HepG2 (cell line): ENCODE data around the gene GPR37L1. TPM values are rescaled to one million over a fixed set of nuclear protein-coding genes. Genes with fewer than 3 reads are reported as not detected.

Source experiments
- AGO1 ChIP-seq: fragments of 200-400 bp; formaldehyde crosslinking; IDR thresholded peaks from 2 replicates; pipeline ENCODE4 v1.6.1; 2017; ENCODE audit warnings: mild to moderate bottlenecking, low read depth, low read length, moderate library complexity; ENCODE audit not compliant: poor library complexity, severe bottlenecking
- HMGA1 ChIP-seq: sonication (generic); formaldehyde crosslinking; conservative IDR thresholded peaks from 2 replicates; pipeline ENCODE4 v1.4.0; 2020; ENCODE audit warnings: missing genetic modification reagents
- MED13 ChIP-seq: sonication (generic); formaldehyde crosslinking; IDR thresholded peaks from 2 replicates; pipeline ENCODE4 v1.5.0; 2020; ENCODE audit warnings: missing genetic modification reagents
- PAF1 ChIP-seq: IDR thresholded peaks from 2 replicates; pipeline ENCODE4 v1.6.1; 2016; ENCODE audit warnings: missing genetic modification reagents, missing compliant biosample characterization
- PAXIP1 ChIP-seq: sonication (generic); formaldehyde crosslinking; conservative IDR thresholded peaks from 2 replicates; pipeline ENCODE4 v1.4.0; 2020; ENCODE audit warnings: mild to moderate bottlenecking, missing genetic modification reagents, moderate library complexity
- PCBP1 ChIP-seq: fragments of 200-400 bp; formaldehyde crosslinking; IDR thresholded peaks from 2 replicates; pipeline ENCODE4 v1.6.1; 2017; ENCODE audit warnings: mild to moderate bottlenecking, low read depth, low read length, borderline replicate concordance
- PREB ChIP-seq: sonication (generic); formaldehyde crosslinking; IDR thresholded peaks from 2 replicates; pipeline ENCODE4 v1.4.0; 2020; ENCODE audit warnings: missing genetic modification reagents
- STAT5B ChIP-seq: sonication (generic); formaldehyde crosslinking; IDR thresholded peaks from 2 replicates; pipeline ENCODE4 v1.4.0; 2020; ENCODE audit warnings: missing genetic modification reagents
- ZFP91 ChIP-seq: sonication (generic); formaldehyde crosslinking; IDR thresholded peaks from 2 replicates; pipeline ENCODE4 v1.9.0; 2022; ENCODE audit warnings: missing genetic modification reagents, mild to moderate bottlenecking, borderline replicate concordance
- ZHX2 ChIP-seq, 2 experiments: sonication (generic) in 1 of 2; formaldehyde crosslinking in 1 of 2; IDR thresholded peaks; 2 replicates each; pipeline versions ENCODE4 v1.6.1 to v1.9.0; 2014 to 2022; ENCODE audit warnings: antibody characterized with exemption in 1 of 2, borderline replicate concordance in 1 of 2, inconsistent platforms in 1 of 2, low read depth in 1 of 2, missing genetic modification reagents in 1 of 2
- ZNF530 ChIP-seq: sonication (generic); formaldehyde crosslinking; IDR thresholded peaks from 2 replicates; pipeline ENCODE4 v1.5.0; 2020; ENCODE audit warnings: low read depth, mild to moderate bottlenecking, missing genetic modification reagents
- ZNF605 ChIP-seq: sonication (generic); formaldehyde crosslinking; IDR thresholded peaks from 2 replicates; pipeline ENCODE4 v1.8.0; 2022; ENCODE audit warnings: mild to moderate bottlenecking, missing genetic modification reagents
- ZNF740 ChIP-seq: sonication (generic); formaldehyde crosslinking; IDR thresholded peaks from 2 replicates; pipeline ENCODE4 v1.4.0; 2020; ENCODE audit warnings: missing genetic modification reagents
- ZNF746 ChIP-seq: sonication (generic); formaldehyde crosslinking; IDR thresholded peaks from 2 replicates; pipeline ENCODE4 v1.8.0; 2022; ENCODE audit warnings: mild to moderate bottlenecking, missing genetic modification reagents
- ZNF891 ChIP-seq: sonication (generic); formaldehyde crosslinking; IDR thresholded peaks from 2 replicates; pipeline ENCODE4 v1.5.0; 2020; ENCODE audit warnings: mild to moderate bottlenecking, missing genetic modification reagents
- ZSCAN22 ChIP-seq: sonication (generic); formaldehyde crosslinking; IDR thresholded peaks from 2 replicates; pipeline ENCODE4 v1.4.0; 2020; ENCODE audit warnings: mild to moderate bottlenecking, missing genetic modification reagents
- polyA plus RNA-seq, 8 experiments: library from polyadenylated mRNA; depleted of rRNA in 3 of 8; stranded (reverse) in 7 of 8; unstranded in 1 of 8; fragments of >200 nt; fragmentation: Illumina TruSeq in 4 of 8; extraction: Trizol in 4 of 8; gene quantifications; 2 replicates each; pipeline versions ENCODE4 v1.2.1 to v1.2.3, GENCODE V29; 2011 to 2016; ENCODE audit warnings: low read depth in 4 of 8, missing spikeins in 1 of 8, mixed read lengths in 1 of 8; ENCODE audit not compliant: insufficient read depth in 1 of 8
- total RNA-seq, 5 experiments: library from RNA; depleted of rRNA; stranded (reverse); fragments of >200 nt; fragmentation: Illumina TruSeq; extraction: Trizol; gene quantifications; 2 replicates each; pipeline ENCODE4 v1.2.3, GENCODE V29; 2016; ENCODE audit warnings: low read depth in 1 of 5

GPR37L1 gene
- total and polyA plus RNA-seq, 2 of the 13 experiments (the other 11 are each of a cell fraction or from before 2014, with no cell fraction given): 0.13 TPM; not detected in 1

- no peak for TF ChIP-seq PAXIP1 (CRISPR knock-in tag)
- TF ChIP-seq ZNF891 (CRISPR knock-in tag): no peak
- TF ChIP-seq ZNF605 (CRISPR knock-in tag): no peak
- TF ChIP-seq ZNF746 (CRISPR knock-in tag): no peak
- TF ChIP-seq ZHX2 (IDR thresholded peaks at IDR 0.05; ENCODE audit: low read depth): no peak
- TF ChIP-seq ZHX2 (CRISPR knock-in tag; IDR thresholded peaks at IDR 0.05; ENCODE audit: borderline replicate concordance): no peak
- no peak for TF ChIP-seq HMGA1 (CRISPR knock-in tag)
- TF ChIP-seq ZNF740: no peak
- no peak for TF ChIP-seq STAT5B (CRISPR knock-in tag)
- TF ChIP-seq MED13 (CRISPR knock-in tag): no peak
- no peak for TF ChIP-seq AGO1
- TF ChIP-seq ZNF530 (CRISPR knock-in tag): no peak
- TF ChIP-seq ZSCAN22 (CRISPR knock-in tag): no peak
- TF ChIP-seq ZFP91 (CRISPR knock-in tag): peak; percentile 51; the same call in 1 of the 2 replicates
- TF ChIP-seq PCBP1: no peak
- TF ChIP-seq PREB (CRISPR knock-in tag): no peak
- no peak for TF ChIP-seq PAF1 (CRISPR knock-in tag)
Measured at GRCh38 chr1:202122639-202123335, at the start of gene GPR37L1 (continued).
